SU-DHL-6 (cell line): ENCODE data around the gene HOXA7.

Experiments used
- H2AFZ ChIP-seq: fragments of 200-600 bp; sonication (generic); 2 replicates; pipeline ENCODE4 v1.6.1; 2014; ENCODE audit warnings: low read depth, mild to moderate bottlenecking, moderate library complexity, mixed read lengths, antibody characterized with exemption, low read length; ENCODE audit not compliant: severe bottlenecking
- H3F3A ChIP-seq: fragments of 200-600 bp; shearing (Covaris generic); 2 replicates; pipeline ENCODE4 v1.6.0; 2016; ENCODE audit warnings: antibody characterized with exemption, mild to moderate bottlenecking; ENCODE audit not compliant: insufficient read depth
- H3K27ac ChIP-seq: fragments of 200-600 bp; sonication (generic); 2 replicates; pipeline ENCODE4 v1.5.1; 2016; ENCODE audit warnings: low read depth, mild to moderate bottlenecking, low read length, moderate library complexity, mixed read lengths
- H3K27me3 ChIP-seq: fragments of 200-600 bp; sonication (generic), shearing (Covaris generic); 2 replicates; pipeline ENCODE4 v1.6.0; 2014; ENCODE audit warnings: mild to moderate bottlenecking, low read length
- H3K36me3 ChIP-seq: fragments of 200-600 bp; sonication (generic); 2 replicates; pipeline ENCODE4 v1.6.1; 2014; ENCODE audit warnings: mild to moderate bottlenecking, low read length, mixed read lengths
- H3K4me2 ChIP-seq: fragments of 300-600, 200-600 bp; shearing (Covaris generic), sonication (generic); 2 replicates; pipeline ENCODE4 v1.6.0; 2014; ENCODE audit warnings: low read length, low read depth, mild to moderate bottlenecking; ENCODE audit not compliant: poor library complexity, severe bottlenecking
- H3K4me3 ChIP-seq: fragments of 200-600 bp; sonication (generic); 2 replicates; pipeline ENCODE4 v1.5.1; 2014; ENCODE audit warnings: antibody characterized with exemption, low read length, mild to moderate bottlenecking, mixed read lengths; ENCODE audit not compliant: insufficient read depth, poor library complexity, severe bottlenecking
- H3K79me2 ChIP-seq: fragments of 200-600 bp; sonication (generic); 2 replicates; pipeline ENCODE4 v1.6.1; 2014; ENCODE audit warnings: mild to moderate bottlenecking, low read length, moderate library complexity; ENCODE audit not compliant: insufficient read depth
- H3K9ac ChIP-seq: fragments of 200-600 bp; sonication (generic); 2 replicates; pipeline ENCODE4 v1.7.0; 2014; ENCODE audit warnings: mild to moderate bottlenecking, low read length
- H3K9me2 ChIP-seq: fragments of 200-600 bp; sonication (generic); replicated peaks from 2 replicates; pipeline ENCODE4 v1.6.1; 2014; ENCODE audit warnings: low read length; ENCODE audit not compliant: insufficient read depth
- H3K9me3 ChIP-seq: fragments of 200-600 bp; sonication (generic); 2 replicates; pipeline ENCODE4 v1.6.1; 2014; ENCODE audit warnings: low read length, mixed read lengths; ENCODE audit not compliant: insufficient read depth
- H4K20me1 ChIP-seq: fragments of 200-600 bp; sonication (generic); 2 replicates; pipeline ENCODE4 v1.6.1; 2014; ENCODE audit warnings: low read depth, mild to moderate bottlenecking, antibody characterized with exemption, low read length, moderate library complexity, mixed read lengths
- EZH2phosphoT487 ChIP-seq: fragments of 200-600 bp; sonication (generic), shearing (Covaris generic); conservative IDR thresholded peaks from 2 replicates; pipeline ENCODE4 v1.6.1; 2018; ENCODE audit warnings: mild to moderate bottlenecking, antibody characterized with exemption, low read length, moderate library complexity, mixed read lengths
- TF ChIP-seq, protein P1 (sequence below): fragments of 200-600 bp; sonication (generic); IDR thresholded peaks from one replicate; pipeline ENCODE4 v1.5.1; 2017; ENCODE audit warnings: antibody characterized with exemption, mild to moderate bottlenecking, low read length, moderate library complexity; ENCODE audit not compliant: insufficient read depth, poor library complexity, severe bottlenecking

The HOXA7 gene

DNA sequence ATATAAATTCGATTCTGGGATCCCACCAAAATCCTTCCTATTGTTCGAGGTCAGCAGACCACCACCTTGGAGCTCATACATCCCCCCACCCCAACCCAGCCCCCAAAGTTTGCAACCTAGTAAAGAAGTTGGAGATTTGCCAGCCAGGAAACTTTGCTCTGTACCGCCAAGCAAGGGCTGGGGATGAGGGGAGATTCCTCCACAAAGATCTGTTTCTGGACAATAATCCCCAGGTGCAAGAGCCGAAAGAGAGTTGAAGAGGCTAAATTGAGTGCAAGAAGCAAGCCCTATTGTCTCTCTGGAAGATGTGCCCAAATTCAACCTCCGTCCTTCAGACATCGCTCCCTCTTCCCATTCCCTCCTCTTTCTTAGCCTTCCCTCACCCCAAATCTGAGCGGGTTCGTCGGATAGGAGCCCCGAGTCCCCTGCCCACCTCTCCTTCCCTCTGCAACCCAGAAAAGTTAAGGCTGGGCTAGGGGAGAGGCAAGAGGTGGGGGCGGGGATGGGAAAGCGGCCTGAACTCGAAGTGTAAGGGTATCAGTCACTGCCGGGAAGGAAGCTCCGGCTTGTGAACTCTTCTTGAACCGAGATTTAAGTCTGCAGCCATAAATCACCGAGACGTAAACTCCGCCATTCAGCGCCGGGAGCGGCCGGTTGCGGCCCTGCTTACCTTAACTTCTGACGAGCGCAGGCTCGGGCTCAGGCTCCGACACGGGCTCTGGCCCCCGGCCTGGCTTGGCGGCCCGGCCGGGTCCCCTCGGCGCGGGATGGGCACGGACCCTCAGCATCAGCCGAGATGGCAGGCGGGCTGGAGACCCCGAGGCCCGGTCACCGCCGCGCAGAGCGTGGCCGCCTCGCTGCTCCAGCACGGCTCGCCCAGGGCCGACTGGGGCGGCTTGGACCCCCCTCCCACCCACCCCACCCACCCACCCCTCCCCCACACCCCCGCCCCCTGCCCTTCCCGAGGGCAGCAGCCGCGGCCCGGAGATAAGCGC, 43.2 kb downstream of the HOXA7 start:
- Histone ChIP-seq H3F3A (no peaks in the 10 kb centered on the region), H3K27me3 (no peaks in the 10 kb centered on the region), H3K9ac (no peak overlapping the region), H3K9me3 (no peaks in the 10 kb centered on the region), H3K79me2 (no peaks in the 10 kb centered on the region), H3K4me2 (no peak overlapping the region), H4K20me1 (no peaks in the 10 kb centered on the region), H3K36me3 (no peaks in the 10 kb centered on the region), H3K9me2 (no peaks in the 10 kb centered on the region), H3K27ac (no peak overlapping the region), H3K4me3 (no peak overlapping the region), H2AFZ (no peak overlapping the region)
- TF ChIP-seq, protein P1, sequence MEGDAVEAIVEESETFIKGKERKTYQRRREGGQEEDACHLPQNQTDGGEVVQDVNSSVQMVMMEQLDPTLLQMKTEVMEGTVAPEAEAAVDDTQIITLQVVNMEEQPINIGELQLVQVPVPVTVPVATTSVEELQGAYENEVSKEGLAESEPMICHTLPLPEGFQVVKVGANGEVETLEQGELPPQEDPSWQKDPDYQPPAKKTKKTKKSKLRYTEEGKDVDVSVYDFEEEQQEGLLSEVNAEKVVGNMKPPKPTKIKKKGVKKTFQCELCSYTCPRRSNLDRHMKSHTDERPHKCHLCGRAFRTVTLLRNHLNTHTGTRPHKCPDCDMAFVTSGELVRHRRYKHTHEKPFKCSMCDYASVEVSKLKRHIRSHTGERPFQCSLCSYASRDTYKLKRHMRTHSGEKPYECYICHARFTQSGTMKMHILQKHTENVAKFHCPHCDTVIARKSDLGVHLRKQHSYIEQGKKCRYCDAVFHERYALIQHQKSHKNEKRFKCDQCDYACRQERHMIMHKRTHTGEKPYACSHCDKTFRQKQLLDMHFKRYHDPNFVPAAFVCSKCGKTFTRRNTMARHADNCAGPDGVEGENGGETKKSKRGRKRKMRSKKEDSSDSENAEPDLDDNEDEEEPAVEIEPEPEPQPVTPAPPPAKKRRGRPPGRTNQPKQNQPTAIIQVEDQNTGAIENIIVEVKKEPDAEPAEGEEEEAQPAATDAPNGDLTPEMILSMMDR, result no peak
- no peak for TF ChIP-seq EZH2phosphoT487

DNA sequence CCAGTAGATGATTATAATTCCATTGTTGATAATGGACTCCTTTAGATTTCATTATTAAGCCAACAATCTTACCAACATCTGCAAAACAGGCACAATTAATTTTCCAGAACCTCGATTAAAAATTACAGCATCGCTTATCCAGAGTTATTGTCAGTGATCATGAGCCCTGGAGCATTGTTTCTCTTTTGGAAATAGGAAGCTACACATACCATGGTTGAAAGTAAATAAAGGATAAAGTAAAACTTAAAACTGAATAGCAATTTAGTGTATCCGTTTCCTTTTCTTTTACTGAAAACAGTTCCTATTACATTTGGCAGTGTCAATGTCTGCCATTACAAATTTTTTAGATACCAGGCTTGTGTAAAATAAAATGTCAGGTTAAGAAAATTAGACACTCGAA, 44.1 kb downstream of the HOXA7 start:
- H3K9me2 ChIP-seq, result no peaks in the 10 kb centered on the region
- no peaks in the 10 kb centered on the region for H3K9me3 ChIP-seq
- no peak overlapping the region for H3K4me2 ChIP-seq
- no peaks in the 10 kb centered on the region for H4K20me1 ChIP-seq
- H3K36me3 ChIP-seq, result no peaks in the 10 kb centered on the region
- no peak for TF ChIP-seq EZH2phosphoT487
- TF ChIP-seq, protein P1, result no peak
- H2AFZ ChIP-seq, result no peak overlapping the region
- no peaks in the 10 kb centered on the region for H3F3A ChIP-seq
- no peaks in the 10 kb centered on the region for H3K27me3 ChIP-seq
- H3K27ac ChIP-seq, result no peak overlapping the region
- no peak overlapping the region for H3K4me3 ChIP-seq
- H3K9ac ChIP-seq, result no peak overlapping the region
- no peaks in the 10 kb centered on the region for H3K79me2 ChIP-seq

DNA sequence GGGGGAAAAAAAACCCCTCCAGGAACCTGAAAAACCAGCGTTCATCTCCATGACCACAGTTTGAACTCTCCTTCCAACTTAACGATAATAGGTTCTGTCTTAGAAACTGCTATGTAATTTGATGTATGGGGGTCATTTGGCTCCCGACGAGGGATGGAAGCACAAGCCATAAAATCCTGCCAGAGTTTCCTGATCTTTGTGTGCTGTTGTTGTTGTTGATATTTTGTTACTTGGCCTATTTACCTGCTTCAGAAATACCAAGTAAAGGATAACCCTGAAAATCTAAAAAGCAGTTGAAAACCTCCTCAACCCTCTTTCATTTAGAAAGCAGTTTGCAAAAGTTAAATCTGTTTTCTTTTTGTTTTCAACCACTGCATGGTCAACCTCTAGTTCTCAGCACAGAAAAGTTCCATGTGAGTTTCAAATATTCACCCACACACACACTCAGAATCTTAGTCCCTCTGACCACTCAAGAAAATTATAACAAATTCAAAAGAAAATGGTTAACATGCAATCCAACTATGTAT, 44.7 kb downstream of the HOXA7 start:
- no peak overlapping the region for H3K27ac ChIP-seq

More for the DNA sequence above, 44.7 kb downstream of the HOXA7 start:
- Histone ChIP-seq H3K27me3 (no peaks in the 10 kb centered on the region), H3K4me3 (no peak overlapping the region), H3F3A (no peaks in the 10 kb centered on the region), H4K20me1 (no peaks in the 10 kb centered on the region), H3K79me2 (no peaks in the 10 kb centered on the region), H2AFZ (no peak overlapping the region), H3K9me2 (no peaks in the 10 kb centered on the region), H3K4me2 (no peak overlapping the region), H3K36me3 (no peaks in the 10 kb centered on the region), H3K9ac (no peak overlapping the region), H3K9me3 (no peaks in the 10 kb centered on the region)
- TF ChIP-seq, protein P1, result no peak
- TF ChIP-seq EZH2phosphoT487, result no peak
